TTC549 (cell line): ENCODE data around the gene SEC23B.
"Not testable (repeated sequence)": the region's sequence is repeated elsewhere in the genome, so short reads cannot be mapped to it uniquely, and the experiment has no call there.

Experiments
- FAIRE-seq: peaks from 2 replicates; lab custom pipeline; 2012; peaks lifted over from hg19 to GRCh38; lab: Jason Lieb, UNC

SEC23B gene

DNA sequence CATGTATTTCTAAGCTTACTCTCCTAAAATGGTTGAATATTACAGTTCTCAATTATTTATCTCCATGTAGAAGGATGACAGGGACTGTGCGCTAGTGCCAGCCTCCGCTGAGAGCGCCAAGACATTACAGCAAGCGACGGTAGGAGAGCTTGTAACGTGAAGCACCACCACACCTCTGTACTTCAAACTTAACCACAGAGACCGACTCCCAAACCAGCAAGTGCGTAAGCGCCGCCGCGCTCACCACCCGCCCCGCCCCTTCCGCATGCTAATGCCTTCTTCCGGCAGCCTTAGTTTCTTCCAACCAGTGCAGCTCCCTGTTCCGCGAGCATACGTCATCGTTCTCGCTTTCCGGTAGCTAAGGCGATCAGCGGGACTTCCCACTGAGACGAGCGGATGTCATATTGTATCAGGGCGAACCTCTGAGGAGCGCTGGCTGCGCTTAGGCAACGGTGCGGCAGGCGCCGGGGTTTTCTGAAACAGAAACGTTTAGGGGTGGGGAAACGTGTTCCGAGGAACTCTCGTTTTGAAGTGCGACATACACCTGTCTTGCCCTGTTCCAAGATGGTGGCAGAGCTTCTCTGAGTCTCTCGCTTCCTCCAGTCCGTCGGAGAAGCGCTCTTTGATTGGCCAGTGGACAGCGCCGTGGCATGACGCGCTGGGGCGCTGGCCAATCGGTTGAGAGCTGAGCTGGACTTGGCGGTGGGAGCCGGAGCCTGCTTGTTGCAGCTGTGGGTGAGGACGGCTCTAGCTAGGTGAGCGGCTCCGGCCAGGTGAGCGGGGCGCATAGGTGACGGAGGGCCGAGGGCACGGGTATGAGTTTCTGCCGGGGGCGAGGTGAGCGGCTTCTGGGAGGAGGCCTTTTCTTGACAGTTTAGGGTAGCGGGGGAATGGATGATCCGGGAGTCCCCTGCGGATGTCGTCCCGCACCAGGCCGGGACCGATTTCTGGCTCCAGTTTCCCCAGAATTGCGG, at the start of gene SEC23B:
Gene SEC23B, plus strand, starts transcription at position 723 of the 974 bp plus-strand sequence. CDS start 2,896 bp downstream, outside the sequence.
- peak; percentile 71 for FAIRE-seq

DNA sequence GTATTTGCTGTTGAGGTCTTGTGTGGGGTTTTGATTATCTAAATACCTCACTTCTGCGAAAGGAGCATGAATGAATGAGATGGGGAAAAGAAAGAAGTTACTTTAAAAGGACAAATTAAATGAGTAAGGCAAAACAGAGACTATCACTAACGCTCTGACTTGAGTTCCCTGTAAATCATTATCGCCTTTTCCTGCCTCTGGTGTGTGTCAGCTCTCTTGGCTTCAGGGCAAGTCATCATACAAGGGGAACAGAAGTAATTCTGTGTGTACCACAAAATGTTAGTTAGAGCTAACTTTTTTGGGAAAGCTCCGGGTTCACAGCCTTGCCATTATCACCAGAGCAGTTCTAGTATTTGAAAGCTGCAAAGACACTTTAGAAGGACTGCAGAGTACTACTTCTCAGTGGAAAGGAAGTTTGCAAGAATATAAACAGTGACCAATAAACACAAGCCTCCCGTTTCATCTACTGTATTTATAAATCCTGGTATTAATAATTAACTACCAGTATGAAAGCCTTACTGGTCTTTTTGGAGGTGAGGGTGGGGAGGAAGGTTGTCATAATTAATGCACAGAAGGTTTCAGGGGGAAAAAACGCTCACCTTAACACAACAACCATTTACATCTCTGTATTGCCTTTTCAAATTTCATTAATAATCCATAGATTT, 42.1 kb upstream of the SEC23B start:
- FAIRE-seq, result no peak

DNA sequence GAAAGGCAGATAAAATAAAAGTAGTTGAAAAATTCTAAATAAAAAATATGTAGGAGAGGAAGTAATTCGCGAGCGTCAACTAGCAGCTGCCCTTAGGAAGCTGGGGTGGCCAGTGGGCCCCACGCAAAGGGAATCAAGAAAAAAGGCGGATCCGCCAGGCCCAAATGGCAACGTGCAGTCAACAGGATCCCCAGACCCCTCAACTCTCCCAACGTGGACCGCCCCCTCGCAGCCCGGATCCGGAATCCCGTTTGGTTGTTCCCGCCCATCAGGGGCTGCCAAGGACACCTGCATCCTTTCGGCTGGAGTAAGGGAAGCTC, 41.2 kb upstream of the SEC23B start:
- no peak for FAIRE-seq

GRCh38 chr20:18466894-18467730, 40.6 kb upstream of the SEC23B start, which contains the start of the genes DZANK1 and POLR3F:
TSS of gene DZANK1 (minus strand) at chr20:18467030. CDS start at chr20:18465358, 1,672 bp downstream.
TSS of gene POLR3F (plus strand) at chr20:18467390. CDS start at chr20:18467507, 117 bp downstream.
- peak; percentile 84 for FAIRE-seq

- no peak for FAIRE-seq
These were observed 30.5 kb upstream of the SEC23B start for GRCh38 chr20:18477218-18477617.

DNA sequence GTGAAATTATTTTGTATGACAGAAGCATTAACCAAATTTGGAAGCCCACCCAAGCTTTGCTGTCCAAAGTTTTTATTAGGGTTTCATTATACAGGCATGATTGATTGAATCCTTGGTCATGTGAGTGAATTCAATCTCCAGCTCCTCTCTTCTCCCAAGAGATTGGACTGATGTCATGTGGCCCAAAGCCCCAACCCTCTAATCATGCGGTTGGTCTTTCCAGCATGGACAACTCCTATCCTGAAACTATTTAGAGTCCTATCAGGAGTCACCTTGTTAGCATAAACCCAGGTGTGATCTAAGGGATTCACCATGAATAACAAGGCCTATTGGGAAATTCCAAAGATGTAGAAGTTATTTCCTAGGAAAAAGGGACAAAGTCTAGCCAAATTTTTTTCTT, 29.9 kb upstream of the SEC23B start:
- no peak for FAIRE-seq

DNA sequence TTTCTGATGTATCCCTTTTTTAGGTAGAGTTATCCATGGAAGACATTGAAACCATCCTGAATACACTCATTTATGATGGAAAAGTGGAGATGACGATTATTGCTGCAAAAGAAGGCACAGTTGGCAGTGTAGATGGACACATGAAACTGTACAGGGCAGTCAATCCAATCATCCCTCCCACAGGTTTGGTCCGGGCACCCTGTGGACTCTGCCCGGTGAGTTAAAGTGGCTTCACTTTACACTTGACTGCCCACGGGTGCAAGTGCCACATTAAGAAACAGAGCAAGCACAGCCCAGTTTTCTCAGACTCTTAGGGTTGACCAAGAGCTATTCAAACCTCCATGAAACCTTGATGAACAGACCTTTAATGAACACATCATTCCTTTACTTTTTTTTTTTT, 26.1 kb upstream of the SEC23B start:
- FAIRE-seq, result no peak

DNA sequence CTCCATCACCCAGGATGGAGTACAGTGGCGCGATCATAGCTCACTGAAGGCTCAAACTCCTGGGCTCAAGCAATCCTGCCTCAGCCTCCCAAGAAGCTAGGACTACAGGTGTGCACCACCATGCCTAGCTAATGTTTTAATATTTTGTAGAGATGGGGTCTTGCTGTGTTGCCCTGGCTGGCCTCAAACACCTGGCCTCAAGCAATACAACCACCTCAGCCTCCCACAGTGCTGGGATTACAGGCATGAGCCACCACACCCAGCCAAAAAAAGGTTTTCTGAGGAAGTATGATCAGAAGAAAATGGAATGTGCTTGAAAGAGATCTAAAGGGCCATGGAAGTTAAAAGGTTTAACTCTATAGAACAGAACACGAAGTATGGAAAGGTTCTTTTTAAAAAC, 19.4 kb upstream of the SEC23B start:
- FAIRE-seq, result no peak

GRCh38 chr20:18496042-18496441, 11.7 kb upstream of the SEC23B start:
- FAIRE-seq, result no peak

- FAIRE-seq, result peak; percentile 36
These were observed 10.8 kb upstream of the SEC23B start, which contains the start of gene RBBP9 for GRCh38 chr20:18496740-18497592. TSS of gene RBBP9 (minus strand) at chr20:18497225. CDS start at chr20:18497167, 58 bp downstream.

GRCh38 chr20:18497603-18498002, 10.1 kb upstream of the SEC23B start:
- no peak for FAIRE-seq

GRCh38 chr20:18501672-18502071, 6.1 kb upstream of the SEC23B start:
- not testable (repeated sequence) for FAIRE-seq

GRCh38 chr20:18504479-18505060, 3.2 kb upstream of the SEC23B start:
- FAIRE-seq, result no peak

GRCh38 chr20:18506744-18507143, 996 bp upstream of the SEC23B start:
- no peak for FAIRE-seq

DNA sequence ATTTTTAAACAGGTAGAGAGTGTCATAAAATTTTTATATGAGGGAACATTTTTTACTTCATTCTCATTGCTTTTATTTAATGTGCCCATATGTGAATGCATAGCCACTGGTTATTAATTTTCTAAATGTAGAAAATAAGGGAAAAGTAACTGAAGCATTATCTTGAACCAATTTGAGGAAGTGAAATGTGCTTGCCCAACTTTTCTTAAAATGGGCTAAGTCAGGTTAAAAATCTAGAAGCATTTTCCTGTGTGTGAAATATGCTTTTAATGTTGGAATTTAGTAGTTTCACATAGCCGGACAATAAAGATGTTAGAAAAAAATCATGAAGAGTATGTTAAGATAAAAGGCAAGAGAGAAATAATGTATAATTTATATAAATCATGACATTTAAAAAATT, 3.8 kb downstream of the SEC23B start:
- no peak for FAIRE-seq

DNA sequence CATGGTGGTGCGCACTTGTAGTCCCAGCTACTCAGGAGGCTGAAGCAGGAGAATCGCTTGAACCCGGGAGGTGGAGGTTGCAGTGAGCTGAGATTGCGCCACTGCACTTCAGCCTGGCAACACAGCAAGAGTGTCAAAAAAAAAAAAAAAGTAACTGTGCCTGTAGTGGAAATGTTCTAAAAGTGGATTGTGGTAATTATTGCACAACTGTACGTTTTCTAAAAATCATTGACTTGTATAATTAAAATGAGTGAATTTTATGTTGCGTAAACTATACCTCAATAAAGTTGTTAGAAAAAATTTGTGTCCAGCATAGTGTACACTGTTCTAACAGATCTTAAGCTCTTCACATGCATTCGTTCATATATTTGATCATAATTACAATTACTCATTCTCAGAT, 5.5 kb downstream of the SEC23B start:
- no peak for FAIRE-seq

- no peak for FAIRE-seq
These were observed 6.4 kb downstream of the SEC23B start for GRCh38 chr20:18514127-18514526.

DNA sequence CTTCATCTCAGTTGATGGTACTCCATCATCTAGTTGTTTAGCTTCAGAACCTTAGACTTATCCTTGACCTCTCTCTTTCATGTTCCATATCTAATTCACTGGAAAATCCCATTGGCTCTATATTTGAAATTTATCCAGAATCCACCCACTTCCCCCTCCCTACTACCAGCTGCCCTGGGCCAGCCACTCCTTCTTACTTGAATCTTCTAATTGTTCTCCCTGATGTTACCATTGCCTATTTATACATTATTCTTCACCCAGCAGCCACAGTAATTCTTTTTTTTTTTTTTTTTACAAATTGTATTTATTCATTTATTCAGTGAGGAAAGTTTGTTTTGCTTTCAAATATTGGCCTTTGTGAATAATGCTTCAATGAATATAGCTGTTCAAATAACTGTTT, 8.2 kb downstream of the SEC23B start:
- FAIRE-seq, result no peak

GRCh38 chr20:18522066-18522465, 14.3 kb downstream of the SEC23B start:
- not testable (repeated sequence) for FAIRE-seq

- FAIRE-seq, result no peak
These were observed 15.3 kb downstream of the SEC23B start for GRCh38 chr20:18523066-18523465.

DNA sequence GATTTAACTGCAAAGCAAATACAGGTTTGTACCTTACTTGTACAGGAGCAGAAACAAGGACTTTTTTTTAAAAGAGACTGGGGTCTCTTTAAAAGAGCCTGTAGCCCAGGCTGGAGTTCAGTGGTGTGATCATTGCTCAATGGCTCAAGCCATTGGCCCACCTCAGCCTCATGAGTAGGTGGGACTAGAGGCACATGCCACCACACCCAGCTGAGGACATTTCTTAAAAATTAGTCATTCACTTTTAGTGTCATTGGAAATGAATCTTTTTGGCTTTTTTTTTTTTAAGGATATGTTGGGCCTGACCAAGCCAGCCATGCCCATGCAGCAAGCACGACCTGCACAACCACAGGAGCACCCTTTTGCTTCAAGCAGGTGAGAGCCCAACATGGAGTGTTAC, 16.9 kb downstream of the SEC23B start:
- FAIRE-seq, result no peak
